Heart right ventricle (tissue), 16 donors: ENCODE measurements around the gene HOXC12. TPM values are rescaled to one million over a fixed set of nuclear protein-coding genes. Genes with fewer than 3 reads are reported as not detected.

Experiments
- ATAC-seq, 8 donors: fragments of 200-7000 bp; cut with Tn5 transposase; one replicate each; pipeline ENCODE4 v1.9.1; 2020; ENCODE audit warnings: mild to moderate bottlenecking in 8 of 8, moderate library complexity in 8 of 8, moderate number of reproducible peaks in 1 of 8
- DNase-seq, 2 donors: peaks; one replicate each; pipeline ENCODE4 v3.0.0-alpha.2; 2020
- H3K27ac ChIP-seq, 10 donors: fragments of 200-600 bp; sonication (generic) in 2 of 10; one replicate each; pipeline versions ENCODE4 v1.5.0 to v1.8.0; 2020 to 2022; ENCODE audit warnings: mild to moderate bottlenecking in 3 of 10
- H3K27me3 ChIP-seq, 7 donors: fragments of 200-600 bp; one replicate each; pipeline ENCODE4 v1.8.0; 2021 to 2022; ENCODE audit warnings: mild to moderate bottlenecking in 2 of 7
- H3K36me3 ChIP-seq, 9 donors: fragments of 200-600 bp; sonication (generic) in 1 of 9; one replicate each; pipeline versions ENCODE4 v1.5.0 to v1.8.0; 2020 to 2022; ENCODE audit warnings: mild to moderate bottlenecking in 2 of 9
- H3K4me1 ChIP-seq, 9 donors: fragments of 200-600 bp; sonication (generic) in 1 of 9; one replicate each; pipeline versions ENCODE4 v1.5.0 to v1.8.0; 2020 to 2022; ENCODE audit warnings: mild to moderate bottlenecking in 4 of 9
- H3K4me3 ChIP-seq, 10 donors: fragments of 200-600 bp; sonication (generic) in 2 of 10; one replicate each; pipeline versions ENCODE4 v1.5.0 to v1.8.0; 2020 to 2022; ENCODE audit warnings: mild to moderate bottlenecking in 7 of 10, moderate library complexity in 2 of 10
- H3K9me3 ChIP-seq, 11 donors: fragments of 200-600 bp in 10 of 11; sonication (generic) in 2 of 11; one replicate each; pipeline versions ENCODE4 v1.5.0 to v1.8.0; 2013 to 2022; ENCODE audit warnings: mild to moderate bottlenecking in 2 of 11, control low read depth in 1 of 11, moderate library complexity in 1 of 11
- WGBS, 2 donors: extraction: QIAGEN DNeasy Blood & Tissue Kit; methylation state at CpG; one replicate each; pipeline ENCODE4 v1.1.7; 2013; ENCODE audit warnings: inconsistent platforms in 1 of 2; 5-methylcytosine and 5-hydroxymethylcytosine counted together
- intact Hi-C, 10 donors: fragments of 100-400 bp; cut with DNase I; formaldehyde crosslinking; loops; one replicate each; pipeline versions ENCODE4 v1.11.1 to v1.14.2; 2022
- polyA plus RNA-seq, 2 donors: library from polyadenylated mRNA; stranded (reverse); fragments of 200-250 nt; gene quantifications; one replicate each; pipeline ENCODE4 v1.2.3, GENCODE V29; 2013
- total RNA-seq, 10 donors: library from RNA; stranded (reverse); fragmentation: NEBNext Ultra II Directional in 3 of 10; extraction: Animal tissue kit (Norgen Biotek cat#: 25700) in 3 of 10; gene quantifications; one replicate each; pipeline versions ENCODE4 v1.2.1 to v1.2.4, GENCODE V29; 2021 to 2023
- TF ChIP-seq, protein P1 (sequence below), 9 donors: fragments of 200-600 bp; sonication (generic) in 2 of 9; IDR thresholded peaks; one replicate each; pipeline versions ENCODE4 v1.5.0 to v1.8.0; 2021 to 2022; ENCODE audit warnings: antibody characterized with exemption in 9 of 9, mild to moderate bottlenecking in 5 of 9, moderate library complexity in 1 of 9
- donor health status: Arrhythmogenic right ventricular cardiomyopathy.
- donor health status: ischemic (EF 13 %, LVEDD 7.1; RV severe dilation, severe dysfunction).
- donor health status: healthy with polysubstance abuse.
- donor health status: DM: no; HTN: yes; CAD: no.
- donor health status: DM: no; HTN: no; CAD: no.
- donor health status: ischemic (EF 25% LVEDD 6.9; RV normal size, moderate dysfunction).
- donor health status: ischemic (EF 25% LVEDD 5.7; RV mildly dilated, moderate dysfunction).
- donor health status: healthy.
- donor health status: DM: yes; HTN: yes; CAD: no.
- donor health status: Ischemic cardiomyopathy.
- donor health status: ischemic (EF 35%, LVEDD 5.7; RV mildly dilated, moderate dysfunction).
- donor health status: nonischemic (EF 11% LVEDD 7.7; RV severe dilation, severe dysfunction).
- donor health status: DM: yes; HTN: yes; CAD: no.
- donor health status: PGD.
- donor health status: ischemic (EF 29% LVEDD 5.4; RV normal size, mild dysfunction).
- donor health status: nonischemic (EF 23%, LVEDD 6.1; RV moderate dilation, normal function).

The HOXC12 gene
- total and polyA plus RNA-seq, 12 donors: not detected

DNA sequence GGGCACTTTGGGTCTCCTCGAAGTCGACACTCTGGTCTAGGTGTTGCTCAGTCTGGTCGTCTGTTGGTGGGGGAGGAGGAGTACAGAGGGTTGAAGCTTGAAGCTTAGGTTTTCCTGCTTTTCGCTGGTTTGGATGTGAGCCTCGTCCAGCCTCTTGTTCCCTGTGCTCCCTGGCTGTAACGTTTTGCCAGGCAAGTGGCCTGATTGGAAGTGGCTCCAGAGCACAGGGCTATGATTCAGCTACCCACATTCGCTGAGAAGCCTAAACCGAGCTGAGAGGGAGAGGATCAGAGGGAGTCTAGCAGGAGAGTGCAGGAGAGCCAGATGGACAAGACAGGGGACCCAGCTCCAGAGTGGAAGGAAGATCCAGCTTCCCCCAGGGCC lies 36.4 kb downstream of the HOXC12 start:
- peaks cover 70 to 100% (median 100%) of the 10 kb centered on the region in 7 donors for H3K27me3 ChIP-seq
- TF ChIP-seq, protein P1, sequence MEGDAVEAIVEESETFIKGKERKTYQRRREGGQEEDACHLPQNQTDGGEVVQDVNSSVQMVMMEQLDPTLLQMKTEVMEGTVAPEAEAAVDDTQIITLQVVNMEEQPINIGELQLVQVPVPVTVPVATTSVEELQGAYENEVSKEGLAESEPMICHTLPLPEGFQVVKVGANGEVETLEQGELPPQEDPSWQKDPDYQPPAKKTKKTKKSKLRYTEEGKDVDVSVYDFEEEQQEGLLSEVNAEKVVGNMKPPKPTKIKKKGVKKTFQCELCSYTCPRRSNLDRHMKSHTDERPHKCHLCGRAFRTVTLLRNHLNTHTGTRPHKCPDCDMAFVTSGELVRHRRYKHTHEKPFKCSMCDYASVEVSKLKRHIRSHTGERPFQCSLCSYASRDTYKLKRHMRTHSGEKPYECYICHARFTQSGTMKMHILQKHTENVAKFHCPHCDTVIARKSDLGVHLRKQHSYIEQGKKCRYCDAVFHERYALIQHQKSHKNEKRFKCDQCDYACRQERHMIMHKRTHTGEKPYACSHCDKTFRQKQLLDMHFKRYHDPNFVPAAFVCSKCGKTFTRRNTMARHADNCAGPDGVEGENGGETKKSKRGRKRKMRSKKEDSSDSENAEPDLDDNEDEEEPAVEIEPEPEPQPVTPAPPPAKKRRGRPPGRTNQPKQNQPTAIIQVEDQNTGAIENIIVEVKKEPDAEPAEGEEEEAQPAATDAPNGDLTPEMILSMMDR (IDR thresholded peaks at IDR 0.05): no peak
- DNase-seq (no peak), ATAC-seq (no peak)
- no peak overlapping the region for H3K27ac ChIP-seq
- H3K4me3 ChIP-seq: no peak overlapping the region
- H3K4me1 ChIP-seq: peaks cover 0 to 34% (median 28%) of the 10 kb centered on the region in 9 donors
- 0 to 1% methylated on average over 8 of the region's 8 CpGs for WGBS, 2 donors
- intact Hi-C loops: no loop called here
- no peaks in the 10 kb centered on the region for H3K36me3 ChIP-seq
- no peaks in the 10 kb centered on the region for H3K9me3 ChIP-seq

DNA sequence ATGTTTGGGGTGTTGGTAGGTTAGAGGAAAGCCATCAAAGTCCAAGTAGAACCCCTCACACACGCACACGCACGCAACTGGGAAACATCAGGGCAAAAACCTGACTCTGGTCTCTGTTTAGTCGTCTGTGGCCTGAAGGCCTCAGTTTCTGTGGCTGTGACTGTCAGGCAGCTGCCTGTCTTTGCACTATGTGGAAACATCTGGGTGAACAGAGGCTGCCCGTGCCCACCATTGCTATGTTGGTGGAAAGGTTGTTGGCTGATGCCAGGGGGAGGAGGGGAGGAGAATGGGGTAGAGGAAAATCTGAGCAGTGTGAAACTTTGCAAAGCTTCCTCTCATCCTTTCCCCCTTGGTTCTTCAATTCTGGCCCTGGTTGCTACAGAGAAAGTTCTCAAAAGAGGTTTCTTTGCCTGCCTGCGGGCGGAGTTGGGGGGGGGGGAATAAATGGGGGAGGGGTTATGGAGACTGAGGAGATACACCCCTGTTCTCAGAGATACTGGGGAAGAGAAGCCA lies 37.7 kb downstream of the HOXC12 start:
- Histone ChIP-seq H3K9me3 (no peaks in the 10 kb centered on the region), H3K27ac (no peak overlapping the region), H3K27me3 (peaks cover 67 to 100% (median 100%) of the 10 kb centered on the region in 7 donors), H3K36me3 (no peaks in the 10 kb centered on the region), H3K4me1 (peaks cover 0 to 32% (median 30%) of the 10 kb centered on the region in 9 donors), H3K4me3 (no peak overlapping the region)
- intact Hi-C loops: no loop called here
- TF ChIP-seq, protein P1 (IDR thresholded peaks at IDR 0.05): no peak
- ATAC-seq: no peak
- 21 to 23% methylated on average over 7 of the region's 7 CpGs for WGBS, 2 donors
- no peak for DNase-seq

- Histone ChIP-seq H3K27ac (no peak overlapping the region), H3K4me3 (no peak overlapping the region), H3K36me3 (no peaks in the 10 kb centered on the region), H3K27me3 (peaks cover 67 to 100% (median 100%) of the 10 kb centered on the region in 7 donors), H3K4me1 (peaks cover 0 to 34% (median 30%) of the 10 kb centered on the region in 9 donors), H3K9me3 (no peaks in the 10 kb centered on the region)
- 20 to 25% methylated on average over 18 of the region's 18 CpGs for WGBS, 2 donors
- TF ChIP-seq, protein P1 (IDR thresholded peaks at IDR 0.05): no peak
- intact Hi-C loops: no loop called here
- ATAC-seq: no peak
- DNase-seq: no peak
These were observed 38.7 kb downstream of the HOXC12 start for GRCh38 chr12:53993162-53994008.

DNA sequence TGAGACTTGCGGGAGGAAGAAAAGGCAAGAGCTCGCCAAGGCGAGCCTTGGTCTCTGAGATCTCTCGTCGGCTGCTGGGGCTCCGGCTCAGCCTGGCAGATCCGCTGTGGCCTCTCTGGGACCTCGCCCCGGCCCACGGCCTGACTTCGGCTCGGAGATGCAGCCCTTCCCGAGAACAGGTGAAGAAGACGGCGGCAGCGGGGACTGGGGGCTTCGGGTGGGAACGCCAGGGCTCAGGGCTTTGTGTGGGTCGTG lies 39.2 kb downstream of the HOXC12 start:
- 5 to 6% methylated on average over 19 of the region's 19 CpGs for WGBS, 2 donors

More for the DNA sequence above, 39.2 kb downstream of the HOXC12 start:
- TF ChIP-seq, protein P1 (IDR thresholded peaks at IDR 0.05): no peak
- peak overlapping the region in 1 of 10 donors; percentile 61 for H3K4me3 ChIP-seq
- peaks cover 64 to 100% (median 100%) of the 10 kb centered on the region in 7 donors for H3K27me3 ChIP-seq
- intact Hi-C loops: no loop called here
- H3K9me3 ChIP-seq: no peaks in the 10 kb centered on the region
- no peaks in the 10 kb centered on the region for H3K36me3 ChIP-seq
- DNase-seq (no peak), ATAC-seq (no peak)
- H3K27ac ChIP-seq: no peak overlapping the region
- peaks cover 0 to 34% (median 30%) of the 10 kb centered on the region in 9 donors for H3K4me1 ChIP-seq
